Measurements from ENCODE around the gene SLC10A7.

SLC10A7 gene

DNA sequence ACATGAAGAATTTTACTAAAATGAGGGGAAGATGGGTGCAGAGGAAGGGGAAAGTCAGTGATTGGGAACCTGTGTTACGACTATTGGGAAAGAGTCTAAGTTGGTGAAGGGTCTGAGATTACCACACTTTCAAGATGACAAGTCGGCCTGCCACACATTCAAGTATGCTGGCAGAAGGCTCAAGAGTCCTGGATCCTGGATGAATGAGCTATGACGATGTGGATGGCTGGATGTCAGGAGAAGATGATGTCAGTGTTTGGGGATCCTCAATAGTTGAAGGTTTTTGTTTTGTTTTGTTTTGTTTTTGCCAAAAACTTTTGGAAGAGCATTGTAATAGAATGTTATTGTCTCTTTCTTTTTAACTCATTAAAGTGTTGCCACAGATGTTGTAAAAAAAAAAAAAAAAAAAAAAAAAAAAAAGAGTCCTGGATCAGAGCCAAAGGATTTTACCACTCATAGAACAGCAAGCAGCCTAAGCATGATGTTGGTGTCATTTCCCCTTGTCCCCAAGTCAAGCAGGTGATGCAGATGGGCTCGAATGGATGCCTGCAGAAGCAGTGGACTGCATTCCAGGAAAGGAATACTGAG, 186.8 kb downstream of the SLC10A7 start:
- Histone ChIP-seq H3K9ac (ENCODE audit: insufficient read length, low read depth) (no peak overlapping the region), H3K4me3 (ENCODE audit: insufficient read length, low read depth) (no peak overlapping the region), H3K9me3 (ENCODE audit: insufficient read depth, low read length) (no peaks in the 10 kb centered on the region), H3K4me1 (ENCODE audit: insufficient read depth, insufficient read length) (no peaks in the 10 kb centered on the region), H3K27me3 (ENCODE audit: insufficient read depth, insufficient read length) (no peaks in the 10 kb centered on the region), H3K36me3 (ENCODE audit: insufficient read depth, insufficient read length, low read length) (no peaks in the 10 kb centered on the region)
- no peak for DNase-seq (ENCODE audit: low read depth, low spot score)
- TF ChIP-seq YY1 (IDR thresholded peaks at IDR 0.05; ENCODE audit: insufficient read depth, insufficient read length) (no peak), SUZ12 (IDR thresholded peaks at IDR 0.05; ENCODE audit: extremely low read depth, insufficient read depth, insufficient read length) (no peak), ZNF274 (IDR thresholded peaks at IDR 0.05; ENCODE audit: low read depth, low read length) (no peak)

DNA sequence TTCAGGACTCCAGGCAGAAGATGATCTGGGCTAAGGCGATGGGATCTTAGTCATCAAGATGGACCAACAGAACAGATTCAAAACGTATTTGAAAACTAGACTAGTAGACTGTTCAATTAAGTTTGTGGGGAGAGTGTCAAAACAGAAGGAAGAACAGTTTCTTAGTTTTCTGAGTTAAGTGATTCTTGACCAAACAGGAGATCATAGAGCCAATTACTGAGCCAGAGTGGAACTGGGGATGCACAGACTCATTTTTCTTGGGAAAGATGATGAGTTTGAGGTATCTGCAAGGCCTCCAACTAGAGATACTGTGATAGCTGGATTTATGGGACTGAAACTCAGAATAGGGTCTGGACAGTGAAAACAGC, 187.9 kb downstream of the SLC10A7 start:
- Histone ChIP-seq H3K4me1 (ENCODE audit: insufficient read depth, insufficient read length) (no peaks in the 10 kb centered on the region), H3K4me3 (ENCODE audit: insufficient read length, low read depth) (no peak overlapping the region), H3K9ac (ENCODE audit: insufficient read length, low read depth) (no peak overlapping the region), H3K9me3 (ENCODE audit: insufficient read depth, low read length) (no peaks in the 10 kb centered on the region), H3K36me3 (ENCODE audit: insufficient read depth, insufficient read length, low read length) (no peaks in the 10 kb centered on the region), H3K27me3 (ENCODE audit: insufficient read depth, insufficient read length) (no peaks in the 10 kb centered on the region)
- no peak for DNase-seq (ENCODE audit: low read depth, low spot score)
- TF ChIP-seq ZNF274 (IDR thresholded peaks at IDR 0.05; ENCODE audit: low read depth, low read length) (no peak), SUZ12 (IDR thresholded peaks at IDR 0.05; ENCODE audit: extremely low read depth, insufficient read depth, insufficient read length) (no peak), YY1 (IDR thresholded peaks at IDR 0.05; ENCODE audit: insufficient read depth, insufficient read length) (no peak)

DNA sequence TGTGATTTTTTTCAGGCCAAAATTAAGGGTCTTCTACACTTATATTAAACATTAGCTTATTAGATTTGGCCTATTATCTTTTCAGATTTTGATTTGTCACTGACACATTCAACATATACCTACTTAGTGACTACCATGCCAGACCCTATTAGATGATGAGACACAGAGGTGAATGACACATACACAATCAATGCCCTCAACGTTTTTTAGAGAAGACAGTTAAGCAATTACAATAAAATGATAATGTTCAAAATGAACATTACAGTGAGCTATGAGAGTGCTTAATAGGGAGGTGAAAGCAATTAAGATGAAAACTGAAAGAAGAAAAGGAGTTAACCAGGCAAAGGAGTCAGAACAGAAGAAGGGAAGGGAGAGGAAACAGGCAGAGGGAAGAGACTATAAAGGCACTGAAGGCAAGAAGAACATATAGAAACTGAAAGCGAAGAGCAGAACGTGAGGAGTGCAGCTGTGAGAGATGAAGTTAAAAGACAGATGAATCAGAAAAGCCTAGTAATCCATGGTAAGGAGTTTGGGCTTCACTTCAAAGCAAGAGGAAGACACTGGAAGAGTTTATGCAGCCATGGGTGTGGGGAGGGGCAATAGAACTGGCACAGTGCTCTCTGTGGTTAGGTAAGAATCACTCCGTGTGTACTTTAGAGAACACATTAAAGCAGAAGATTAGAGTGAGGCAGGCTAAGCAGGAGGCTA, 188.4 kb downstream of the SLC10A7 start:
- TF ChIP-seq ZNF274 (IDR thresholded peaks at IDR 0.05; ENCODE audit: low read depth, low read length) (no peak), YY1 (IDR thresholded peaks at IDR 0.05; ENCODE audit: insufficient read depth, insufficient read length) (no peak), SUZ12 (IDR thresholded peaks at IDR 0.05; ENCODE audit: extremely low read depth, insufficient read depth, insufficient read length) (no peak)
- Histone ChIP-seq H3K4me1 (ENCODE audit: insufficient read depth, insufficient read length) (no peaks in the 10 kb centered on the region), H3K27me3 (ENCODE audit: insufficient read depth, insufficient read length) (no peaks in the 10 kb centered on the region), H3K9me3 (ENCODE audit: insufficient read depth, low read length) (no peaks in the 10 kb centered on the region), H3K36me3 (ENCODE audit: insufficient read depth, insufficient read length, low read length) (no peaks in the 10 kb centered on the region), H3K4me3 (ENCODE audit: insufficient read length, low read depth) (no peak overlapping the region), H3K9ac (ENCODE audit: insufficient read length, low read depth) (no peak overlapping the region)
- no peak for DNase-seq (ENCODE audit: low read depth, low spot score)

GRCh38 chr4:146330392-146330791, 191.3 kb downstream of the SLC10A7 start:
- TF ChIP-seq SUZ12 (IDR thresholded peaks at IDR 0.05; ENCODE audit: extremely low read depth, insufficient read depth, insufficient read length) (no peak), ZNF274 (IDR thresholded peaks at IDR 0.05; ENCODE audit: low read depth, low read length) (no peak), YY1 (IDR thresholded peaks at IDR 0.05; ENCODE audit: insufficient read depth, insufficient read length) (no peak)
- Histone ChIP-seq H3K36me3 (ENCODE audit: insufficient read depth, insufficient read length, low read length) (no peaks in the 10 kb centered on the region), H3K4me1 (ENCODE audit: insufficient read depth, insufficient read length) (no peaks in the 10 kb centered on the region), H3K9ac (ENCODE audit: insufficient read length, low read depth) (no peak overlapping the region), H3K27me3 (ENCODE audit: insufficient read depth, insufficient read length) (no peaks in the 10 kb centered on the region), H3K9me3 (ENCODE audit: insufficient read depth, low read length) (no peaks in the 10 kb centered on the region), H3K4me3 (ENCODE audit: insufficient read length, low read depth) (no peak overlapping the region)
- DNase-seq (ENCODE audit: low read depth, low spot score), result no peak

GRCh38 chr4:146329050-146329716, 192.6 kb downstream of the SLC10A7 start:
- TF ChIP-seq ZNF274 (IDR thresholded peaks at IDR 0.05; ENCODE audit: low read depth, low read length) (no peak), SUZ12 (IDR thresholded peaks at IDR 0.05; ENCODE audit: extremely low read depth, insufficient read depth, insufficient read length) (no peak), YY1 (IDR thresholded peaks at IDR 0.05; ENCODE audit: insufficient read depth, insufficient read length) (no peak)
- H3K36me3 ChIP-seq (ENCODE audit: insufficient read depth, insufficient read length, low read length), result no peaks in the 10 kb centered on the region
- H3K27me3 ChIP-seq (ENCODE audit: insufficient read depth, insufficient read length), result no peaks in the 10 kb centered on the region
- H3K9me3 ChIP-seq (ENCODE audit: insufficient read depth, low read length), result no peaks in the 10 kb centered on the region
- H3K9ac ChIP-seq (ENCODE audit: insufficient read length, low read depth), result no peak overlapping the region
- H3K4me3 ChIP-seq (ENCODE audit: insufficient read length, low read depth), result no peak overlapping the region
- H3K4me1 ChIP-seq (ENCODE audit: insufficient read depth, insufficient read length), result no peaks in the 10 kb centered on the region
- DNase-seq (ENCODE audit: low read depth, low spot score), result no peak

GRCh38 chr4:146327859-146328650, 193.7 kb downstream of the SLC10A7 start:
- no peaks in the 10 kb centered on the region for H3K9me3 ChIP-seq (ENCODE audit: insufficient read depth, low read length)
- H3K9ac ChIP-seq (ENCODE audit: insufficient read length, low read depth), result no peak overlapping the region
- no peak for DNase-seq (ENCODE audit: low read depth, low spot score)
- H3K4me1 ChIP-seq (ENCODE audit: insufficient read depth, insufficient read length), result no peaks in the 10 kb centered on the region
- TF ChIP-seq ZNF274 (IDR thresholded peaks at IDR 0.05; ENCODE audit: low read depth, low read length) (no peak), YY1 (IDR thresholded peaks at IDR 0.05; ENCODE audit: insufficient read depth, insufficient read length) (no peak), SUZ12 (IDR thresholded peaks at IDR 0.05; ENCODE audit: extremely low read depth, insufficient read depth, insufficient read length) (no peak)
- H3K4me3 ChIP-seq (ENCODE audit: insufficient read length, low read depth), result no peak overlapping the region
- H3K36me3 ChIP-seq (ENCODE audit: insufficient read depth, insufficient read length, low read length), result no peaks in the 10 kb centered on the region
- H3K27me3 ChIP-seq (ENCODE audit: insufficient read depth, insufficient read length), result no peaks in the 10 kb centered on the region
